ENCODE measurements around the gene CRIP3. TPM values are rescaled to one million over a fixed set of nuclear protein-coding genes. Genes with fewer than 3 reads are reported as not detected.
A peak's percentile ranks its signal among the peaks of the same experiment; 100 is the strongest.

Gene CRIP3
- total and polyA plus RNA-seq, 2 of the 13 experiments (the other 11 are each of a cell fraction or from before 2014, with no cell fraction given): 6.3 to 9.3 TPM

DNA sequence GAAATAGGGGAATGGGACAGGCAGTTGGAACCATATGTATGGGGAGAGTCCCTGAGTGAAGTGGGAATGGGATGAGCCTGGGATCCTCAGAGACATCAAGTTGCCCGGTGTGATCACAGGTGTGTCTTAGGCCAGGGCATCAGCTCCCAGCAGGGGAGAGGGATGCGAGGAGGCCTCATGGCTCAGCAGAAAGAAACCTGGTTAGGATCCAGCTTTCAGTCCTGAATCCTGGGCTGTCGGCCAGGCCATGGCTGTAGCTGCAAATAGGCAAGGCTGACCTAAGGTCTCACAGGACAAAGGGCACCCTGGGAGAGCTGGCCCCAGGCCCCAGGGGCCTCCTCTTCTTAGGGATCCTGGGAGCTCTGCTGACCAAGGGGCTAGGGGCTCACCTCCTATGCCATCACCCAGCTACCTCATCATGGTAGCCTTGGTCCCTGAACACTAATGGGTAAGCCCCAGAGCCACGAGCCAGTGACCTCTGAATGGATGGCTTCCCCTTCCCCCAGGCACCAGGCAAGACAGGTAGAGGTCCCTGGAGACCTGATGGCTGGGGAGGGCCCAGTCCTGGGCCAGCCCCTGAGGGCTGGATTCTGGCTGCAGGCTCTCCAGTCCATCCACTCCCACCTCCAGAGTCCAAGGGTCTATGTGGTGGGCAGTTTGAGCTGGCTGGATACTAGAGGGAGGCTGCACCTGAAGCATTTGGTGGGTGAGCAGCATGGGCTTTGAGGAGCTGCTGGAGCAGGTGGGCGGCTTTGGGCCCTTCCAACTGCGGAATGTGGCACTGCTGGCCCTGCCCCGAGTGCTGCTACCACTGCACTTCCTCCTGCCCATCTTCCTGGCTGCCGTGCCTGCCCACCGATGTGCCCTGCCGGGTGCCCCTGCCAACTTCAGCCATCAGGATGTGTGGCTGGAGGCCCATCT, 10.7 kb downstream of the CRIP3 start, which contains the start of gene SLC22A7 (continued):
- TF ChIP-seq NONO (IDR thresholded peaks at IDR 0.05): no peak
- peak; percentile 55 for TF ChIP-seq NONO (CRISPR knock-in tag; conservative IDR thresholded peaks at IDR 0.05)
- 0 out of 2 replicates have a peak, but pooled peaks have one; percentile 67 for TF ChIP-seq SMAD3 (CRISPR knock-in tag; IDR thresholded peaks at IDR 0.05)
- TF ChIP-seq ZNF782 (CRISPR knock-in tag; IDR thresholded peaks at IDR 0.05; ENCODE audit: borderline replicate concordance): 0 out of 2 replicates have a peak, but pooled peaks have one; percentile 87
- TF ChIP-seq, protein P1, sequence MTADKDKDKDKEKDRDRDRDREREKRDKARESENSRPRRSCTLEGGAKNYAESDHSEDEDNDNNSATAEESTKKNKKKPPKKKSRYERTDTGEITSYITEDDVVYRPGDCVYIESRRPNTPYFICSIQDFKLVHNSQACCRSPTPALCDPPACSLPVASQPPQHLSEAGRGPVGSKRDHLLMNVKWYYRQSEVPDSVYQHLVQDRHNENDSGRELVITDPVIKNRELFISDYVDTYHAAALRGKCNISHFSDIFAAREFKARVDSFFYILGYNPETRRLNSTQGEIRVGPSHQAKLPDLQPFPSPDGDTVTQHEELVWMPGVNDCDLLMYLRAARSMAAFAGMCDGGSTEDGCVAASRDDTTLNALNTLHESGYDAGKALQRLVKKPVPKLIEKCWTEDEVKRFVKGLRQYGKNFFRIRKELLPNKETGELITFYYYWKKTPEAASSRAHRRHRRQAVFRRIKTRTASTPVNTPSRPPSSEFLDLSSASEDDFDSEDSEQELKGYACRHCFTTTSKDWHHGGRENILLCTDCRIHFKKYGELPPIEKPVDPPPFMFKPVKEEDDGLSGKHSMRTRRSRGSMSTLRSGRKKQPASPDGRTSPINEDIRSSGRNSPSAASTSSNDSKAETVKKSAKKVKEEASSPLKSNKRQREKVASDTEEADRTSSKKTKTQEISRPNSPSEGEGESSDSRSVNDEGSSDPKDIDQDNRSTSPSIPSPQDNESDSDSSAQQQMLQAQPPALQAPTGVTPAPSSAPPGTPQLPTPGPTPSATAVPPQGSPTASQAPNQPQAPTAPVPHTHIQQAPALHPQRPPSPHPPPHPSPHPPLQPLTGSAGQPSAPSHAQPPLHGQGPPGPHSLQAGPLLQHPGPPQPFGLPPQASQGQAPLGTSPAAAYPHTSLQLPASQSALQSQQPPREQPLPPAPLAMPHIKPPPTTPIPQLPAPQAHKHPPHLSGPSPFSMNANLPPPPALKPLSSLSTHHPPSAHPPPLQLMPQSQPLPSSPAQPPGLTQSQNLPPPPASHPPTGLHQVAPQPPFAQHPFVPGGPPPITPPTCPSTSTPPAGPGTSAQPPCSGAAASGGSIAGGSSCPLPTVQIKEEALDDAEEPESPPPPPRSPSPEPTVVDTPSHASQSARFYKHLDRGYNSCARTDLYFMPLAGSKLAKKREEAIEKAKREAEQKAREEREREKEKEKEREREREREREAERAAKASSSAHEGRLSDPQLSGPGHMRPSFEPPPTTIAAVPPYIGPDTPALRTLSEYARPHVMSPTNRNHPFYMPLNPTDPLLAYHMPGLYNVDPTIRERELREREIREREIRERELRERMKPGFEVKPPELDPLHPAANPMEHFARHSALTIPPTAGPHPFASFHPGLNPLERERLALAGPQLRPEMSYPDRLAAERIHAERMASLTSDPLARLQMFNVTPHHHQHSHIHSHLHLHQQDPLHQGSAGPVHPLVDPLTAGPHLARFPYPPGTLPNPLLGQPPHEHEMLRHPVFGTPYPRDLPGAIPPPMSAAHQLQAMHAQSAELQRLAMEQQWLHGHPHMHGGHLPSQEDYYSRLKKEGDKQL (CRISPR knock-in tag; IDR thresholded peaks at IDR 0.05; ENCODE audit: low read depth): no peak
- TF ChIP-seq LCORL (IDR thresholded peaks at IDR 0.05): no peak
- TF ChIP-seq LCORL (CRISPR knock-in tag; IDR thresholded peaks at IDR 0.05): peak; percentile 49
- peak; percentile 98 for TF ChIP-seq ZSCAN25 (CRISPR knock-in tag; IDR thresholded peaks at IDR 0.05)
- TF ChIP-seq, protein P2, sequence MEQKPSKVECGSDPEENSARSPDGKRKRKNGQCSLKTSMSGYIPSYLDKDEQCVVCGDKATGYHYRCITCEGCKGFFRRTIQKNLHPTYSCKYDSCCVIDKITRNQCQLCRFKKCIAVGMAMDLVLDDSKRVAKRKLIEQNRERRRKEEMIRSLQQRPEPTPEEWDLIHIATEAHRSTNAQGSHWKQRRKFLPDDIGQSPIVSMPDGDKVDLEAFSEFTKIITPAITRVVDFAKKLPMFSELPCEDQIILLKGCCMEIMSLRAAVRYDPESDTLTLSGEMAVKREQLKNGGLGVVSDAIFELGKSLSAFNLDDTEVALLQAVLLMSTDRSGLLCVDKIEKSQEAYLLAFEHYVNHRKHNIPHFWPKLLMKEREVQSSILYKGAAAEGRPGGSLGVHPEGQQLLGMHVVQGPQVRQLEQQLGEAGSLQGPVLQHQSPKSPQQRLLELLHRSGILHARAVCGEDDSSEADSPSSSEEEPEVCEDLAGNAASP (CRISPR knock-in tag; IDR thresholded peaks at IDR 0.05; ENCODE audit: borderline replicate concordance): peak; percentile 66; the same call in 1 of the 2 replicates
- peak; percentile 78; the same call in 1 of the 2 replicates for TF ChIP-seq HOXA3 (CRISPR knock-in tag; IDR thresholded peaks at IDR 0.05)
- TF ChIP-seq ZNF777 (CRISPR knock-in tag; IDR thresholded peaks at IDR 0.05): no peak
- TF ChIP-seq KDM5B (CRISPR knock-in tag; IDR thresholded peaks at IDR 0.05; ENCODE audit: borderline replicate concordance): peak; percentile 28; the same call in 1 of the 2 replicates
- 0 out of 2 replicates have a peak, but pooled peaks have one; percentile 21 for TF ChIP-seq FOXA3 (CRISPR knock-in tag; IDR thresholded peaks at IDR 0.05)
- peak; percentile 52 for TF ChIP-seq SPEN (CRISPR knock-in tag; IDR thresholded peaks at IDR 0.05; ENCODE audit: low read depth)
- peak; percentile 18; the same call in 1 of the 2 replicates for TF ChIP-seq STAG1 (CRISPR knock-in tag; IDR thresholded peaks at IDR 0.05)
- TF ChIP-seq EP300 (IDR thresholded peaks at IDR 0.05; ENCODE audit: low read depth in 2 of 2, low read length in 2 of 2): peak in 1 of 2 experiments; percentile 51; a peak in 1 of 4 replicates
- peak; percentile 59; the same call in 1 of the 2 replicates for TF ChIP-seq EP300 (CRISPR knock-in tag; IDR thresholded peaks at IDR 0.05; ENCODE audit: borderline replicate concordance)
- TF ChIP-seq RFXANK (CRISPR knock-in tag; IDR thresholded peaks at IDR 0.05): no peak
- no peak for TF ChIP-seq ZNF292 (CRISPR knock-in tag; IDR thresholded peaks at IDR 0.05; ENCODE audit: borderline replicate concordance, low read depth)
